B cell (primary cell): Measurements from ENCODE around the gene PLK2. TPM values are rescaled to one million over a fixed set of nuclear protein-coding genes. Genes with fewer than 3 reads are reported as not detected.
A peak's percentile ranks its signal among the peaks of the same experiment; 100 is the strongest.

Source experiments
- ATAC-seq: fragments of 200-7000 bp; cut with Tn5 transposase; one replicate; pipeline ENCODE4 v1.10.0; 2021; ENCODE audit warnings: low read depth, mild to moderate bottlenecking, moderate number of reproducible peaks, moderate library complexity
- CTCF ChIA-PET: fragments of 350-600 bp; sonication (Branson Sonifier 250); formaldehyde crosslinking; loops from one replicate; lab custom pipeline; 2021; ENCODE audit warnings: antibody characterized with exemption, inconsistent platforms; lab: Charles Lee
- POLR2A ChIA-PET: fragments of 350-600 bp; sonication (Branson Sonifier 250); formaldehyde crosslinking; loops from one replicate; lab custom pipeline; 2021; ENCODE audit warnings: antibody characterized with exemption; lab: Charles Lee
- DNase-seq: peaks from one replicate; pipeline ENCODE4 v3.0.0; 2013
- H2AFZ ChIP-seq: 2 replicates; pipeline ENCODE4 v1.6.1; 2012; ENCODE audit warnings: mild to moderate bottlenecking, low read depth, low read length; ENCODE audit not compliant: insufficient read depth, poor library complexity, severe bottlenecking
- H3K27ac ChIP-seq, 2 donors: 1 replicate in 1 of 2; 2 replicates in 1 of 2; pipeline ENCODE4 v1.5.1; 2012 to 2013; ENCODE audit warnings: low read length in 2 of 2, mild to moderate bottlenecking in 2 of 2, moderate library complexity in 1 of 2
- H3K27me3 ChIP-seq, 4 experiments: fragments of 200-600 bp in 1 of 4; sonication (generic) in 1 of 4; replicated peaks in 1 of 4; 1 replicate in 2 of 4; 2 replicates in 2 of 4; pipeline versions ENCODE4 v1.6.1 to v1.7.0; 2013 to 2016; ENCODE audit warnings: low read length in 3 of 4, mild to moderate bottlenecking in 2 of 4, mixed read lengths in 1 of 4, moderate library complexity in 1 of 4; ENCODE audit not compliant: insufficient read depth in 4 of 4, control insufficient read depth in 3 of 4; ENCODE audit errors: control extremely low read depth in 1 of 4
- H3K36me3 ChIP-seq, 2 experiments: replicated peaks in 1 of 2; 1 replicate in 1 of 2; 2 replicates in 1 of 2; pipeline versions ENCODE4 v1.6.1 to v1.7.1; 2013; ENCODE audit warnings: low read length in 1 of 2; ENCODE audit not compliant: insufficient read depth in 2 of 2, control insufficient read depth in 1 of 2; ENCODE audit errors: control extremely low read depth in 1 of 2, extremely low read depth in 1 of 2
- H3K4me1 ChIP-seq, 2 donors: fragments of 200-600 bp in 1 of 2; sonication (generic) in 1 of 2; 1 replicate in 1 of 2; 2 replicates in 1 of 2; pipeline versions ENCODE4 v1.5.1 to v1.6.1; 2013 to 2017; ENCODE audit warnings: low read length in 2 of 2; ENCODE audit not compliant: control insufficient read depth in 2 of 2, insufficient read depth in 2 of 2
- H3K4me2 ChIP-seq: replicated peaks from 2 replicates; pipeline ENCODE3; 2012; ENCODE audit warnings: mild to moderate bottlenecking, low read depth, low read length; ENCODE audit not compliant: poor library complexity, severe bottlenecking
- H3K4me3 ChIP-seq, 5 experiments: fragments of 200-600 bp in 1 of 5; sonication (generic) in 1 of 5; 1 replicate in 3 of 5; 2 replicates in 2 of 5; pipeline versions ENCODE4 v1.5.1 to v1.7.0; 2011 to 2016; ENCODE audit warnings: low read length in 4 of 5, mild to moderate bottlenecking in 4 of 5, low read depth in 2 of 5, control low read depth in 1 of 5, moderate library complexity in 1 of 5; ENCODE audit not compliant: insufficient read depth in 1 of 5; ENCODE audit errors: control extremely low read depth in 1 of 5, extremely low read depth in 1 of 5
- H3K79me2 ChIP-seq: fragments of 200-600 bp; sonication (generic); one replicate; pipeline ENCODE4 v1.6.0; 2016; ENCODE audit warnings: low read length; ENCODE audit not compliant: control insufficient read depth, insufficient read depth
- H3K9ac ChIP-seq: fragments of 200-600 bp; sonication (generic); 2 replicates; pipeline ENCODE4 v1.6.1; 2017; ENCODE audit warnings: mild to moderate bottlenecking, low read length, moderate library complexity
- H3K9me3 ChIP-seq, 3 donors: one replicate each; pipeline versions ENCODE4 v1.6.1 to v1.7.1; 2013; ENCODE audit warnings: low read length in 2 of 3; ENCODE audit not compliant: control insufficient read depth in 2 of 3, insufficient read depth in 1 of 3; ENCODE audit errors: control extremely low read depth in 1 of 3
- H4K20me1 ChIP-seq: 2 replicates; pipeline ENCODE4 v1.6.0; 2012; ENCODE audit warnings: mild to moderate bottlenecking, low read length; ENCODE audit not compliant: insufficient read depth, control insufficient read depth, poor library complexity, severe bottlenecking
- H3K27ac Mint-ChIP-seq: one replicate; pipeline ENCODE4 v1.8.0; 2021; ENCODE audit warnings: mixed read lengths
- H3K27me3 Mint-ChIP-seq: one replicate; pipeline ENCODE4 v1.8.0; 2021; ENCODE audit warnings: mixed read lengths
- H3K4me1 Mint-ChIP-seq: one replicate; pipeline ENCODE4 v1.8.0; 2021; ENCODE audit warnings: mixed read lengths
- H3K4me3 Mint-ChIP-seq: one replicate; pipeline ENCODE4 v1.8.0; 2021; ENCODE audit warnings: mixed read lengths
- H3K9me3 Mint-ChIP-seq: one replicate; pipeline ENCODE4 v1.8.0; 2022; ENCODE audit warnings: mixed read lengths; ENCODE audit not compliant: insufficient read depth
- CTCF ChIP-seq: fragments of 200-600 bp; IDR thresholded peaks from one replicate; pipeline ENCODE4 v1.8.0; 2022; ENCODE audit warnings: antibody characterized with exemption, mild to moderate bottlenecking
- EZH2 ChIP-seq: IDR thresholded peaks from 2 replicates; pipeline ENCODE4 v1.6.1; 2012; ENCODE audit warnings: borderline replicate concordance, low read depth, mild to moderate bottlenecking, moderate library complexity, low read length; ENCODE audit not compliant: insufficient read depth, poor library complexity, severe bottlenecking
- WGBS: methylation state at CpG from one replicate; pipeline ENCODE4 v1.1.5; 2013; ENCODE audit warnings: missing lambda C conversion rate; ENCODE audit not compliant: insufficient coverage; 5-methylcytosine and 5-hydroxymethylcytosine counted together
- intact Hi-C: fragments of 100-400 bp; cut with micrococcal nuclease; formaldehyde crosslinking; loops from one replicate; pipeline ENCODE4 v1.10.0; 2022
- polyA plus RNA-seq: library from polyadenylated mRNA; depleted of rRNA; stranded (reverse); fragments of >200 nt; gene quantifications from 2 replicates; pipeline ENCODE4 v1.2.3, GENCODE V29; 2012
- total RNA-seq, 2 donors: library from RNA; stranded (reverse); fragments of 120-200 nt in 1 of 2; gene quantifications; 1 replicate in 1 of 2; 2 replicates in 1 of 2; pipeline versions ENCODE4 v1.2.3 to v1.2.4, GENCODE V29; 2013 to 2022

The PLK2 gene
- total and polyA plus RNA-seq, 2 donors (not counting 1 experiment from before 2014, with no cell fraction given), result 32.2 to 47.2 TPM

GRCh38 chr5:58481828-58482227, 21.9 kb upstream of the PLK2 start:
- intact Hi-C loops, result loop anchor here (10.0 kb wide), 1 partner anchor 1447 kb away; no protein-coding TSS in a partner anchor
- no peaks in the 10 kb centered on the region for H3K36me3 ChIP-seq
- H3K4me2 ChIP-seq, result no peak overlapping the region
- ATAC-seq (no peak), DNase-seq (no peak)
- ChIA-PET CTCF (no interaction called here), POLR2A (no interaction called here)
- no peaks in the 10 kb centered on the region for H3K27me3 ChIP-seq
- H4K20me1 ChIP-seq, result no peaks in the 10 kb centered on the region
- Mint-ChIP-seq H3K4me3 (no peak overlapping the region), H3K27me3 (no peaks in the 10 kb centered on the region), H3K9me3 (no peaks in the 10 kb centered on the region), H3K27ac (no peak overlapping the region), H3K4me1 (peaks cover 22% of the 10 kb centered on the region)
- H3K9ac ChIP-seq, result no peak overlapping the region
- 92% methylated on average over 6 of the region's 6 CpGs for WGBS
- no peak overlapping the region for H2AFZ ChIP-seq
- H3K4me3 ChIP-seq, result no peak overlapping the region
- peaks cover 44 to 53% of the 10 kb centered on the region in 2 donors for H3K4me1 ChIP-seq
- H3K27ac ChIP-seq, result no peak overlapping the region
- H3K79me2 ChIP-seq, result no peaks in the 10 kb centered on the region
- TF ChIP-seq EZH2, result no peak
- no peak for TF ChIP-seq CTCF
- no peaks in the 10 kb centered on the region for H3K9me3 ChIP-seq

- no peak for ATAC-seq
- H3K9me3 Mint-ChIP-seq, result no peaks in the 10 kb centered on the region
- no peak for DNase-seq
- Histone ChIP-seq H4K20me1 (no peaks in the 10 kb centered on the region), H3K4me3 (no peak overlapping the region), H3K27me3 (no peaks in the 10 kb centered on the region), H3K9ac (no peak overlapping the region), H3K36me3 (no peaks in the 10 kb centered on the region), H2AFZ (peak overlapping the region; percentile 2), H3K79me2 (no peaks in the 10 kb centered on the region), H3K4me2 (no peak overlapping the region), H3K27ac (no peak overlapping the region), H3K9me3 (no peaks in the 10 kb centered on the region), H3K4me1 (peaks cover 44 to 49% of the 10 kb centered on the region in 2 donors)
- no peak for TF ChIP-seq EZH2
- TF ChIP-seq CTCF, result no peak
- ChIA-PET CTCF (interaction anchor here (0.5 to 9.1 kb wide), 2 partner anchors 370 to 830 kb away, joined by 3 to 354 read pairs; no protein-coding TSS in a partner anchor), POLR2A (no interaction called here)
- intact Hi-C loops, result loop anchor here (10.0 kb wide), 1 partner anchor 1446 kb away; no protein-coding TSS in a partner anchor
- H3K27me3 Mint-ChIP-seq, result no peaks in the 10 kb centered on the region
- H3K27ac Mint-ChIP-seq, result no peak overlapping the region
- H3K4me1 Mint-ChIP-seq, result peaks cover 23% of the 10 kb centered on the region
- no peak overlapping the region for H3K4me3 Mint-ChIP-seq
These were observed 21.3 kb upstream of the PLK2 start for GRCh38 chr5:58481066-58481676.
